Mononuclear cell (primary cell): Measurements from ENCODE around the gene ZGRF1. TPM values are rescaled to one million over a fixed set of nuclear protein-coding genes. Genes with fewer than 3 reads are reported as not detected.
"Not testable (repeated sequence)": the region's sequence is repeated elsewhere in the genome, so short reads cannot be mapped to it uniquely, and the experiment has no call there.

Experiments used
- H3K27me3 ChIP-seq: 2 replicates; pipeline ENCODE4 v1.6.0; 2011; ENCODE audit warnings: low read length, control low read depth; ENCODE audit not compliant: insufficient read depth
- H3K4me1 ChIP-seq: 2 replicates; pipeline ENCODE4 v1.5.1; 2011; ENCODE audit warnings: mild to moderate bottlenecking, low read length, control low read depth; ENCODE audit not compliant: insufficient read depth
- H3K4me3 ChIP-seq: 2 replicates; pipeline ENCODE4 v1.5.1; 2011; ENCODE audit warnings: mild to moderate bottlenecking, low read length, moderate library complexity
- H3K9me3 ChIP-seq: 2 replicates; pipeline ENCODE4 v1.5.1; 2011; ENCODE audit warnings: low read depth, mild to moderate bottlenecking, control low read depth, low read length
- total RNA-seq: library from RNA; depleted of rRNA; stranded (reverse); fragments of >200 nt; gene quantifications from one replicate; pipeline ENCODE4 v1.2.3, GENCODE V29; 2012

The ZGRF1 gene
- total RNA-seq: 10.0 TPM

DNA sequence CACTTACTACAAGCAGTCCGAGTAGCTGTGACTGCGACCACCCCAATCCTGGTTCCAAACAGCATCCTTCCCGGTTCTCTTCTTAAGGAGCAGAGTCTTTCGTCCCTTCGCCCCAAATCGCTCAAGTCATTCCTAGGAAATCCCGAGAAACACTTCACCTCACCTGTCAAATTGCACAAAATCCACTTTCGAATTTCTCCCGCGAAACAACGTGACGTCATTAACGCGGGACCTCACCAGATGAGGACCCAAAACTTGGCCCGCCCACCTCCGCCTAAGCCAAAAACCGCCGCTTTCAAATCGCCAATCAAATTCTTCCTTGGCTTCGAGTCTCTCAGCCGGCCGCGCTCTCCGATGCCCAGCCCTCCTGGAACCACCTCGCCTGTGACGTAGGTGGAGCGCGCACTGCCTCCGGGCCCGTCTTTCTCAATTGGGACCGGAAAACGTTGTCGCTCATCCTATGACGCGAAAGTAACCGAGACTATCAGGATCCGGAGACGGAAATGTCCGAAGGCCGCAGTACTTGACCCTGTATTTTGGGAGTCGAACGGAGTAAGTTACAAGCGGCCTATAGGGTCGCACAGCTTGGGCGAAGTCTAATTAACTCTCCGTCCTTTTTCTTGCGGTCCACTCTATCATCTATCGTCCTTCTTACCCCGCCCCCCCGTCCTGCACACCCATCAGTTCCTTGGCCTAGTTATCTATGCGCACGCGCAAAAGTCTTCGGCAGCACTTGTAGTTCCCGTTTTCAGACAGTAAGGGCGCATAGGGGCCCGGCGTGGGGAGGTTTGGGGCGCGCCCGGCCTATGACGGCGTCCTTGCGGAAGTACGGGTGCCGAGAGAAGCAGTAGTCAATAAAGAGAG is at the start of gene ZGRF1, which contains the start of gene LARP7:
TSS of gene ZGRF1 (minus strand) at position 222 of the 864 bp plus-strand sequence. CDS start 3,733 bp downstream, outside the sequence.
TSS of gene LARP7 (plus strand) at position 456 of the 864 bp plus-strand sequence. CDS start 7,527 bp downstream, outside the sequence.
- no peaks in the 10 kb centered on the region for H3K27me3 ChIP-seq
- H3K4me3 ChIP-seq: peak within 1 kb of the TSS; percentile 70
- H3K4me1 ChIP-seq: peaks cover 17% of the 10 kb centered on the region

DNA sequence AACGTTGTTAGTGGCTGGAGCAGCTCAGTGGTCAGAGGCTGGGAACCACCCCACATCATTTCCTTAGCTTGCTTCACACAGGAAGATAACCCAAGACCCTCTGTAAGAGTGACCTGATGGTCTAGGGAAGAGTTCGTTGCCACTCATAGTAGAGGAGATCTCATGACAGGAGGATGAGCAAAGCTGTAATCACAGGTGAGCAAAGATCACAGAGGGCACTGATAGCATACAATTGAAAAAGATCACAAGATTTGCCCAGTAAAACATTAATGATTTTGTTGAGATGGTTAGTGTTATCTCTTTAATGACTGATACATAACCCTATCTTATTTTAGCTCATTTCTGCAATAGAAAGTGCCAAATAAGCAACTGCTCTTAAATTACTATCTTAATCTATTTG is 44.3 kb upstream of the ZGRF1 start:
- H3K4me1 ChIP-seq: no peaks in the 10 kb centered on the region
- H3K9me3 ChIP-seq: no peaks in the 10 kb centered on the region
- no peaks in the 10 kb centered on the region for H3K27me3 ChIP-seq
- H3K4me3 ChIP-seq: no peak overlapping the region

More for the DNA sequence above, at the start of gene ZGRF1, which contains the start of gene LARP7:
- H3K9me3 ChIP-seq: no peaks in the 10 kb centered on the region

- Histone ChIP-seq H3K4me1 (no peaks in the 10 kb centered on the region), H3K9me3 (no peaks in the 10 kb centered on the region), H3K27me3 (no peaks in the 10 kb centered on the region), H3K4me3 (no peak overlapping the region)
These were observed 40.9 kb upstream of the ZGRF1 start for GRCh38 chr4:112677519-112678091.

DNA sequence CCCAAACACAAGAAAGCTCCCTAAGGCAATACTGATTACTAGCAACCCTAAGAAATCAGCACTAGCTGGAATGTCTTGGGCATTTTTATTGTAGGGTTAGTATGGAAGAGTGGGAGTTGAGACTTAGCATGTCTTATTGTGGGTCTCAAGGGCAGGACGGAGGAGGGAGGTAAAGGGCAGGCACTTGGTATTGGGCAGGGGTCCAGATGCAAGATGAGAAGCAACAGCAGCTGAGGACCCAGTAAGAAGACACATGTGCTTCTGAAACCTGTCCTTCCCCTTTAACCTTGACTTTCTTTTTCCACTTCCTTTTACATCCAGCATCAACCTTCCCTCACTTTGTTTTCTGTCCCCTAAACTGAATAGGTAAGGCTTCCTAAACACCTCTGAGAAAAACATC is 37.7 kb upstream of the ZGRF1 start:
- Histone ChIP-seq H3K4me1 (no peaks in the 10 kb centered on the region), H3K9me3 (no peaks in the 10 kb centered on the region), H3K27me3 (no peaks in the 10 kb centered on the region), H3K4me3 (no peak overlapping the region)

GRCh38 chr4:112673686-112674085 is 37.0 kb upstream of the ZGRF1 start:
- Histone ChIP-seq H3K27me3 (no peaks in the 10 kb centered on the region), H3K9me3 (no peaks in the 10 kb centered on the region), H3K4me3 (no peak overlapping the region), H3K4me1 (no peaks in the 10 kb centered on the region)

DNA sequence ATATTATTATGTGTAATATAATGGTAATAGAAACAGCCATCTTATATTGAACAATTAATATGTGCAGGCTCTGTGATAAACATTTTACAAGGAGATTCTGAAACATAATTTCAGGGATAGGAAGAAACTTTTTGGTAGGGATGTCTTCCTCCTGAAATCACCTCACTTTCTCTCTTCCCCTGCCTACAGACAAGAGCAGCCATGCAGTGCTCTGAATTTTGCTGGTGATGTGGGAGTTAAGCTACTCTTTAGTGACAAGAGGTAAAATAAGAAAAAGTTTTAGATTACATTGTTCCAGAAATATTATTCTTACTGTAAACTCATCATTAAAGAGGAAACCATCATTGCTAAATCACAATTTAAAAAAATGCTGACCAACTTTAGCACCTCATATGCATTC is 36.4 kb upstream of the ZGRF1 start:
- Histone ChIP-seq H3K27me3 (no peaks in the 10 kb centered on the region), H3K4me3 (no peak overlapping the region), H3K4me1 (no peaks in the 10 kb centered on the region), H3K9me3 (no peaks in the 10 kb centered on the region)

GRCh38 chr4:112668131-112668530 is 31.4 kb upstream of the ZGRF1 start:
- H3K27me3 ChIP-seq: no peaks in the 10 kb centered on the region
- no peaks in the 10 kb centered on the region for H3K4me1 ChIP-seq
- H3K9me3 ChIP-seq: no peaks in the 10 kb centered on the region
- no peak overlapping the region for H3K4me3 ChIP-seq

GRCh38 chr4:112664611-112665010 is 27.9 kb upstream of the ZGRF1 start:
- Histone ChIP-seq H3K4me1 (no peaks in the 10 kb centered on the region), H3K27me3 (no peaks in the 10 kb centered on the region), H3K9me3 (no peaks in the 10 kb centered on the region), H3K4me3 (no peak overlapping the region)

DNA sequence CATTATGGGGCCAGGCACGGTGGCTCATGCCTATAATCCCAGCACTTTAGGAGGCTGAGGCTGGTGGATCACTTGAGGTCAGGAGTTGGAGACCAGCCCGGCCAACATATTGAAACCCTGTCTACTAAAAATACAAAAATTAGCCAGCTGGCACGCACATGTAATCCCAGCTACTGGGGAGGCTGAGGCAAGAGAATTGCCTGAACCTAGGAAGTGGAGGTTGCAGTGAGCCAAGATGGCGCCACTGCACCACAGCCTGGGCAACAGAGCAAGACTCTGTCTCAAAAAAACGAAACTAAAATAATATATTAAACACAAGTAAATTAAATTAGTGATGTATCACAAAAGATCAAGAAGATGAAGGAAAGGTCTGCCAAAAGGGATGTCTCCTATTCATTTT is 19.4 kb upstream of the ZGRF1 start:
- H3K9me3 ChIP-seq, H3K4me1 ChIP-seq, H3K27me3 ChIP-seq, H3K4me3 ChIP-seq: not testable (repeated sequence)

- Histone ChIP-seq H3K9me3 (no peaks in the 10 kb centered on the region), H3K27me3 (no peaks in the 10 kb centered on the region), H3K4me3 (no peak overlapping the region), H3K4me1 (no peaks in the 10 kb centered on the region)
These were observed 18.6 kb upstream of the ZGRF1 start for GRCh38 chr4:112655270-112655669.

DNA sequence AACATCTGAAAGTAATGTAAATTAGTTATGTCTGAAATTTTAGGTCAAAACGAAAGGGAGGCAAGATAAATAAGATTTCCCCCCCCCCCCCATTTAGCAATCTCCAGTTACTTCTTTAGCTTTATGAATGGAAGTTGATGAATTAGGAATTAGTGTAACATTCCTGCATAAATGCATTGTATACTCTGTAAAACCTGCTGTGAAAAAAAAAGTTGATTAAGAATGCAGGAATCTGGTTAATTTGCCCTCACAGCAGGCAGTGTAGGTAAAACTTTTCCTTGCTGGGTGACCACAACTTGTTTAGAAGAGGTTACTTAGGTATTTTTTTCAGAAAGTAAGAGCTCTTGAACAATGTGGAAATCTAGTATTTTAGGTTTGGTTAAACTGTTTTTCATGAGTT is 15.5 kb upstream of the ZGRF1 start:
- H3K4me1 ChIP-seq: no peaks in the 10 kb centered on the region
- H3K27me3 ChIP-seq: no peaks in the 10 kb centered on the region
- H3K9me3 ChIP-seq: no peaks in the 10 kb centered on the region
- no peak overlapping the region for H3K4me3 ChIP-seq

GRCh38 chr4:112651641-112652040 is 14.9 kb upstream of the ZGRF1 start:
- Histone ChIP-seq H3K4me3 (no peak overlapping the region), H3K27me3 (no peaks in the 10 kb centered on the region), H3K4me1 (no peaks in the 10 kb centered on the region), H3K9me3 (no peaks in the 10 kb centered on the region)

GRCh38 chr4:112650332-112650731 is 13.6 kb upstream of the ZGRF1 start:
- Histone ChIP-seq H3K4me3 (no peak overlapping the region), H3K27me3 (no peaks in the 10 kb centered on the region), H3K9me3 (no peaks in the 10 kb centered on the region), H3K4me1 (no peaks in the 10 kb centered on the region)

GRCh38 chr4:112649055-112649408 is 12.3 kb upstream of the ZGRF1 start:
- Histone ChIP-seq H3K4me3 (no peak overlapping the region), H3K9me3 (no peaks in the 10 kb centered on the region), H3K27me3 (no peaks in the 10 kb centered on the region), H3K4me1 (no peaks in the 10 kb centered on the region)

- Histone ChIP-seq H3K4me1 (peaks cover under 1% of the 10 kb centered on the region), H3K9me3 (no peaks in the 10 kb centered on the region), H3K27me3 (no peaks in the 10 kb centered on the region), H3K4me3 (no peak overlapping the region)
These were observed 11.8 kb upstream of the ZGRF1 start for GRCh38 chr4:112648263-112649054.
